CD4-positive, alpha-beta memory T cell (primary cell): ENCODE data around the gene VPS13D. TPM values are rescaled to one million over a fixed set of nuclear protein-coding genes. Genes with fewer than 3 reads are reported as not detected.

ENCODE experiments used
- CTCF ChIA-PET: fragments of 350-600 bp; sonication (Branson Sonifier 250); formaldehyde crosslinking; loops from one replicate; lab custom pipeline; 2021; ENCODE audit warnings: inconsistent platforms; ENCODE audit not compliant: partially characterized antibody; lab: Charles Lee
- POLR2A ChIA-PET: fragments of 350-600 bp; sonication (Branson Sonifier 250); formaldehyde crosslinking; loops from one replicate; lab custom pipeline; 2021; ENCODE audit not compliant: partially characterized antibody; lab: Charles Lee
- DNase-seq, 5 donors: peaks; one replicate each; pipeline versions ENCODE4 v3.0.0 to v3.0.0-alpha.2; 2020 to 2022; ENCODE audit warnings: mixed read lengths in 1 of 5
- H3K27ac ChIP-seq: one replicate; pipeline ENCODE4 v1.7.0; 2013; ENCODE audit warnings: low read depth, low read length
- H3K27me3 ChIP-seq: 2 replicates; pipeline ENCODE4 v1.7.0; 2013; ENCODE audit warnings: mild to moderate bottlenecking, low read length, moderate library complexity; ENCODE audit not compliant: insufficient read depth
- H3K36me3 ChIP-seq: 2 replicates; pipeline ENCODE4 v1.7.0; 2013; ENCODE audit warnings: mild to moderate bottlenecking, low read length, moderate library complexity; ENCODE audit not compliant: insufficient read depth
- H3K4me1 ChIP-seq: 2 replicates; pipeline ENCODE4 v1.7.0; 2013; ENCODE audit warnings: mild to moderate bottlenecking, low read length, moderate library complexity; ENCODE audit not compliant: insufficient read depth
- H3K4me3 ChIP-seq, 2 donors: one replicate each; pipeline ENCODE4 v1.7.0; 2013; ENCODE audit warnings: low read length in 2 of 2, mild to moderate bottlenecking in 1 of 2
- H3K9me3 ChIP-seq, 2 donors: one replicate each; pipeline ENCODE4 v1.7.0; 2013; ENCODE audit warnings: low read length in 2 of 2, control low read depth in 1 of 2; ENCODE audit not compliant: control insufficient read depth in 1 of 2
- H3K27ac Mint-ChIP-seq, 7 donors: one replicate each; pipeline ENCODE4 v1.8.0; 2020 to 2021; ENCODE audit warnings: mixed read lengths in 7 of 7, mild to moderate bottlenecking in 6 of 7, inconsistent platforms in 3 of 7, moderate library complexity in 3 of 7
- H3K27me3 Mint-ChIP-seq, 2 donors: one replicate each; pipeline ENCODE4 v1.8.0; 2020 to 2021; ENCODE audit warnings: mixed read lengths in 2 of 2
- H3K36me3 Mint-ChIP-seq, 2 donors: one replicate each; pipeline ENCODE4 v1.8.0; 2020 to 2021; ENCODE audit warnings: mixed read lengths in 2 of 2, inconsistent platforms in 1 of 2, mild to moderate bottlenecking in 1 of 2
- H3K4me1 Mint-ChIP-seq, 4 donors: one replicate each; pipeline ENCODE4 v1.8.0; 2020 to 2021; ENCODE audit warnings: mixed read lengths in 4 of 4, mild to moderate bottlenecking in 1 of 4
- H3K4me3 Mint-ChIP-seq, 8 donors: one replicate each; pipeline ENCODE4 v1.8.0; 2020 to 2021; ENCODE audit warnings: mixed read lengths in 8 of 8, mild to moderate bottlenecking in 7 of 8, moderate library complexity in 6 of 8, inconsistent platforms in 3 of 8
- H3K9me3 Mint-ChIP-seq, 8 donors: one replicate each; pipeline ENCODE4 v1.8.0; 2020 to 2021; ENCODE audit warnings: mixed read lengths in 8 of 8, mild to moderate bottlenecking in 5 of 8, inconsistent platforms in 3 of 8, moderate library complexity in 1 of 8
- intact Hi-C: fragments of 100-400 bp; cut with micrococcal nuclease; formaldehyde crosslinking; loops from one replicate; pipeline ENCODE4 v1.15.1; 2023
- polyA plus RNA-seq, 2 donors: library from polyadenylated mRNA; unstranded; fragments of 300-500 nt; fragmentation: Illumina TruSeq; gene quantifications; one replicate each; pipeline ENCODE4 v1.2.3, GENCODE V29; 2021
- total RNA-seq, 2 experiments: library from RNA; stranded (reverse); gene quantifications; one replicate each; pipeline ENCODE4 v1.2.3, GENCODE V29; 2021

VPS13D gene
- total and polyA plus RNA-seq, 4 experiments from 2014 or later, result 10.2 to 96.3 (median 52.5) TPM

DNA sequence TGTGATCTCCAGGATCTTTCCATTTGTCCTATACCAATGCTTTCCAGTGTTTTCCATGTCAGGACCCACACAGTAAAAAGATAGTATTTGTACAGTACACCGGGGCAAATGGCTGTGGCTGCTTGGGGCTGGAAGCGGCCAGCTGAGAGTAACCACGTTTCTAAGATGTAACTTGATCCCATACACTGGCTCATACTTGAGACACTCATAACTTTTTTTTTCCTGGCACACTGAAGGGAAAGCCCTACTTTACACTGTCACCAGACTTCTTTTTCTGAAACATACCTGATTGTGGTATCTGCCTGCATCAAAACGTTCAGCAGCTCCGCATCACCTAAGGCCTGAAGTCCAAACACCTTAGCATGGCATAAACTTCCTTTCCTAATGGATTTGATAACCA lies 21.6 kb downstream of the VPS13D start:
- H3K27ac ChIP-seq, result no peak overlapping the region
- H3K9me3 Mint-ChIP-seq, result no peaks in the 10 kb centered on the region
- H3K4me3 Mint-ChIP-seq, result no peak overlapping the region
- H3K27me3 Mint-ChIP-seq, result no peaks in the 10 kb centered on the region
- no peak for DNase-seq
- no peaks in the 10 kb centered on the region for H3K27me3 ChIP-seq
- H3K36me3 ChIP-seq, result peaks cover 54% of the 10 kb centered on the region
- H3K27ac Mint-ChIP-seq, result no peak overlapping the region
- H3K4me1 Mint-ChIP-seq, result peaks cover 0 to under 1% (median 0%) of the 10 kb centered on the region in 4 donors
- CTCF ChIA-PET, result interaction anchor here (1.2 to 1.7 kb wide), 2 partner anchors 9 to 127 kb away, joined by 3 to 11 read pairs; no protein-coding TSS in a partner anchor
- H3K36me3 Mint-ChIP-seq, result peaks cover 50 to 66% of the 10 kb centered on the region in 2 donors
- intact Hi-C loops, result no loop called here
- H3K4me3 ChIP-seq, result no peak overlapping the region
- no peaks in the 10 kb centered on the region for H3K4me1 ChIP-seq
- no peaks in the 10 kb centered on the region for H3K9me3 ChIP-seq
- POLR2A ChIA-PET, result no interaction called here

- Mint-ChIP-seq H3K4me1 (peaks cover 0 to 4% (median under 1%) of the 10 kb centered on the region in 4 donors), H3K9me3 (no peaks in the 10 kb centered on the region), H3K4me3 (no peak overlapping the region), H3K27me3 (no peaks in the 10 kb centered on the region), H3K27ac (no peak overlapping the region), H3K36me3 (peaks cover 69 to 75% of the 10 kb centered on the region in 2 donors)
- no peak for DNase-seq
- H3K4me3 ChIP-seq, result no peak overlapping the region
- no peak overlapping the region for H3K27ac ChIP-seq
- no peaks in the 10 kb centered on the region for H3K4me1 ChIP-seq
- ChIA-PET POLR2A (no interaction called here), CTCF (interaction anchor here (0.6 kb wide), 1 partner anchor 16 kb away, joined by 3 read pairs; no protein-coding TSS in a partner anchor)
- peaks cover 62% of the 10 kb centered on the region for H3K36me3 ChIP-seq
- intact Hi-C loops, result no loop called here
- H3K9me3 ChIP-seq, result no peaks in the 10 kb centered on the region
- no peaks in the 10 kb centered on the region for H3K27me3 ChIP-seq
Measured at GRCh38 chr1:12255913-12256312, 26.1 kb downstream of the VPS13D start.

- Histone ChIP-seq H3K4me1 (no peaks in the 10 kb centered on the region), H3K9me3 (no peaks in the 10 kb centered on the region), H3K27ac (no peak overlapping the region), H3K27me3 (no peaks in the 10 kb centered on the region), H3K4me3 (no peak overlapping the region), H3K36me3 (peaks cover 67% of the 10 kb centered on the region)
- Mint-ChIP-seq H3K4me3 (no peak overlapping the region), H3K9me3 (no peaks in the 10 kb centered on the region), H3K36me3 (peaks cover 72 to 81% of the 10 kb centered on the region in 2 donors), H3K27ac (no peak overlapping the region), H3K27me3 (no peaks in the 10 kb centered on the region), H3K4me1 (peaks cover 0 to 4% (median under 1%) of the 10 kb centered on the region in 4 donors)
- POLR2A ChIA-PET, result no interaction called here
- DNase-seq, result no peak
- intact Hi-C loops, result no loop called here
- CTCF ChIA-PET, result no interaction called here
Measured at GRCh38 chr1:12258272-12258671, 28.4 kb downstream of the VPS13D start.

- intact Hi-C loops, result no loop called here
- peaks cover 57% of the 10 kb centered on the region for H3K36me3 ChIP-seq
- Mint-ChIP-seq H3K27ac (no peak overlapping the region), H3K4me3 (no peak overlapping the region), H3K36me3 (peaks cover 59 to 69% of the 10 kb centered on the region in 2 donors), H3K9me3 (no peaks in the 10 kb centered on the region), H3K27me3 (no peaks in the 10 kb centered on the region), H3K4me1 (peaks cover 0 to 11% (median 3%) of the 10 kb centered on the region in 4 donors)
- POLR2A ChIA-PET, result no interaction called here
- DNase-seq, result no peak
- H3K4me1 ChIP-seq, result no peaks in the 10 kb centered on the region
- H3K27ac ChIP-seq, result no peak overlapping the region
- no peaks in the 10 kb centered on the region for H3K27me3 ChIP-seq
- no peaks in the 10 kb centered on the region for H3K9me3 ChIP-seq
- H3K4me3 ChIP-seq, result no peak overlapping the region
- CTCF ChIA-PET, result no interaction called here
Measured at GRCh38 chr1:12269351-12269750, 39.5 kb downstream of the VPS13D start.

GRCh38 chr1:12271033-12271432 lies 41.2 kb downstream of the VPS13D start:
- H3K9me3 Mint-ChIP-seq, result no peaks in the 10 kb centered on the region
- peaks cover 0 to 7% (median under 1%) of the 10 kb centered on the region in 4 donors for H3K4me1 Mint-ChIP-seq
- no peak for DNase-seq
- ChIA-PET POLR2A (interaction anchor here (1.5 kb wide), 1 partner anchor 8 kb away, joined by 3 read pairs; no protein-coding TSS in a partner anchor), CTCF (interaction anchor here (0.6 to 3.0 kb wide), 5 partner anchors 15 to 387 kb away, joined by 3 to 30 read pairs (median 3); no protein-coding TSS in a partner anchor)
- H3K27ac ChIP-seq, result no peak overlapping the region
- H3K27me3 Mint-ChIP-seq, result no peaks in the 10 kb centered on the region
- no peak overlapping the region for H3K4me3 ChIP-seq
- no peaks in the 10 kb centered on the region for H3K9me3 ChIP-seq
- no peaks in the 10 kb centered on the region for H3K4me1 ChIP-seq
- peaks cover 55 to 65% of the 10 kb centered on the region in 2 donors for H3K36me3 Mint-ChIP-seq
- H3K4me3 Mint-ChIP-seq, result no peak overlapping the region
- intact Hi-C loops, result no loop called here
- peak overlapping the region in 1 of 7 donors; percentile 72 for H3K27ac Mint-ChIP-seq
- no peaks in the 10 kb centered on the region for H3K27me3 ChIP-seq
- peaks cover 63% of the 10 kb centered on the region for H3K36me3 ChIP-seq

DNA sequence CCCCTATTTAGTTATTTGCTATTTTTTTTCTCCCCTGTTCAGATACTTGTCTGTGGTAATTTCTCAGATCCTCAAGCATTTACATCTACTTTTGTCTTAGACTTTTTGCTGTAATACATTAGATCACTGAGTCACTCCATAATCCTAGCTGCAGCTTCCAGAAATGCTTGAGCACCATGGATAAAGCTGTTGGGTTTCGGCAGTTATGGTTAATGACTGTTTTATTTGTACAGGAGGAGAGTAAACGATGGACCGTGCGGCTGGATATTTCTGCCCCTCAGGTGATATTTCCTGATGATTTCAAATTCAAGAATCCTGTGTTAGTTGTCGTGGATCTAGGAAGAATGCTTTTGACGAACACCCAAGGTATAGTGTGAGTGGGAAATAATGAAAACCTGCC lies 42.9 kb downstream of the VPS13D start:
- peaks cover 0 to 7% (median 2%) of the 10 kb centered on the region in 4 donors for H3K4me1 Mint-ChIP-seq
- POLR2A ChIA-PET, result interaction anchor here (0.6 to 0.7 kb wide), 2 partner anchors 288 to 386 kb away, joined by 3 read pairs; no protein-coding TSS in a partner anchor

GRCh38 chr1:12275370-12275769 lies 45.5 kb downstream of the VPS13D start:
- no peak overlapping the region for H3K4me3 ChIP-seq
- Mint-ChIP-seq H3K9me3 (no peaks in the 10 kb centered on the region), H3K27ac (peak overlapping the region in 1 of 7 donors; percentile 82), H3K4me3 (no peak overlapping the region), H3K27me3 (no peaks in the 10 kb centered on the region), H3K4me1 (peaks cover 5 to 9% (median 8%) of the 10 kb centered on the region in 4 donors), H3K36me3 (peaks cover 71 to 79% of the 10 kb centered on the region in 2 donors)
- DNase-seq, result peak in 4 of 5 donors; percentile 7 to 19 (median 14)
- no peaks in the 10 kb centered on the region for H3K9me3 ChIP-seq
- CTCF ChIA-PET, result interaction anchor here (0.9 to 3.7 kb wide), 6 partner anchors 77 to 384 kb away, joined by 3 to 32 read pairs (median 9); no protein-coding TSS in a partner anchor
- H3K27ac ChIP-seq, result no peak overlapping the region
- H3K27me3 ChIP-seq, result no peaks in the 10 kb centered on the region
- H3K4me1 ChIP-seq, result no peaks in the 10 kb centered on the region
- intact Hi-C loops, result loop anchor here (1.0 kb wide), 2 partner anchors 344 to 384 kb away; no protein-coding TSS in a partner anchor
- peaks cover 68% of the 10 kb centered on the region for H3K36me3 ChIP-seq
- POLR2A ChIA-PET, result no interaction called here

More for the DNA sequence above, 42.9 kb downstream of the VPS13D start:
- no peaks in the 10 kb centered on the region for H3K9me3 Mint-ChIP-seq
- peaks cover 64 to 74% of the 10 kb centered on the region in 2 donors for H3K36me3 Mint-ChIP-seq
- H3K36me3 ChIP-seq, result peaks cover 72% of the 10 kb centered on the region
- no peaks in the 10 kb centered on the region for H3K27me3 ChIP-seq
- CTCF ChIA-PET, result interaction anchor here (0.9 to 3.0 kb wide), 7 partner anchors 8 to 385 kb away, joined by 3 to 30 read pairs (median 5); partner anchors contain the start of gene DHRS3
- H3K9me3 ChIP-seq, result no peaks in the 10 kb centered on the region
- H3K27ac ChIP-seq, result no peak overlapping the region
- intact Hi-C loops, result loop anchor here (1.0 kb wide), 1 partner anchor 348 kb away; no protein-coding TSS in a partner anchor
- no peaks in the 10 kb centered on the region for H3K27me3 Mint-ChIP-seq
- no peaks in the 10 kb centered on the region for H3K4me1 ChIP-seq
- H3K27ac Mint-ChIP-seq, result peak overlapping the region in 1 of 7 donors; percentile 0
- H3K4me3 ChIP-seq, result no peak overlapping the region
- DNase-seq, result no peak
- H3K4me3 Mint-ChIP-seq, result no peak overlapping the region
